PC-9 (cell line): ENCODE data around the gene ENPEP.

Experiments used
- CTCF ChIP-seq: fragments of 200-600 bp; sonication (generic); conservative IDR thresholded peaks from 2 replicates; pipeline ENCODE4 v1.6.1; 2017; ENCODE audit warnings: mixed run types, antibody characterized with exemption, mild to moderate bottlenecking, moderate library complexity
- EZH2 ChIP-seq: fragments of 200-600 bp; sonication (generic); IDR thresholded peaks from 2 replicates; pipeline ENCODE4 v1.8.0; 2017; ENCODE audit warnings: antibody characterized with exemption, low read depth

- no peak for TF ChIP-seq EZH2
- TF ChIP-seq CTCF: no peak
These were observed 17.6 kb downstream of the ENPEP start for GRCh38 chr4:110493520-110493919.
